Natural killer cell (primary cell): ENCODE measurements around the gene ADCY5. TPM values are rescaled to one million over a fixed set of nuclear protein-coding genes. Genes with fewer than 3 reads are reported as not detected.

Experiments
- ATAC-seq, 3 donors: fragments of 150-1000 bp in 2 of 3; fragments of 200-7000 bp in 1 of 3; cut with Tn5 transposase; 1 replicate in 1 of 3; 2 replicates in 2 of 3; pipeline ENCODE4 v1.10.0; 2021; ENCODE audit warnings: mild to moderate bottlenecking in 2 of 3, moderate library complexity in 2 of 3
- DNase-seq, 2 donors: peaks; one replicate each; pipeline versions ENCODE4 v3.0.0 to v3.0.0-alpha.2; 2013 to 2021; ENCODE audit warnings: mixed read lengths in 1 of 2
- H3K27ac ChIP-seq: one replicate; pipeline ENCODE4 v1.5.1; 2013; ENCODE audit warnings: mild to moderate bottlenecking, low read length
- H3K27me3 ChIP-seq: one replicate; pipeline ENCODE4 v1.6.1; 2013; ENCODE audit warnings: low read length; ENCODE audit not compliant: control insufficient read depth, insufficient read depth
- H3K36me3 ChIP-seq: one replicate; pipeline ENCODE4 v1.6.1; 2013; ENCODE audit warnings: low read length; ENCODE audit not compliant: control insufficient read depth, insufficient read depth
- H3K4me1 ChIP-seq: one replicate; pipeline ENCODE4 v1.6.1; 2013; ENCODE audit warnings: low read length; ENCODE audit not compliant: control insufficient read depth, insufficient read depth
- H3K4me3 ChIP-seq: one replicate; pipeline ENCODE4 v1.5.1; 2013; ENCODE audit warnings: low read length
- H3K9me3 ChIP-seq: one replicate; pipeline ENCODE4 v1.6.1; 2013; ENCODE audit warnings: low read length; ENCODE audit not compliant: control insufficient read depth, insufficient read depth
- H3K27ac Mint-ChIP-seq, 2 donors: one replicate each; pipeline ENCODE4 v1.8.0; 2022; ENCODE audit warnings: mild to moderate bottlenecking in 2 of 2, mixed read lengths in 2 of 2, moderate library complexity in 1 of 2
- H3K27me3 Mint-ChIP-seq, 2 donors: one replicate each; pipeline ENCODE4 v1.8.0; 2022; ENCODE audit warnings: low read depth in 2 of 2, mixed read lengths in 2 of 2
- H3K36me3 Mint-ChIP-seq: one replicate; pipeline ENCODE4 v1.8.0; 2022; ENCODE audit warnings: mixed read lengths
- H3K4me1 Mint-ChIP-seq, 2 donors: one replicate each; pipeline ENCODE4 v1.8.0; 2022; ENCODE audit warnings: mixed read lengths in 2 of 2
- H3K4me3 Mint-ChIP-seq: one replicate; pipeline ENCODE4 v1.8.0; 2022; ENCODE audit warnings: mild to moderate bottlenecking, moderate library complexity, mixed read lengths
- H3K9me3 Mint-ChIP-seq, 2 donors: one replicate each; pipeline ENCODE4 v1.8.0; 2022; ENCODE audit warnings: mixed read lengths in 2 of 2
- CTCF ChIP-seq: fragments of 200-600 bp; IDR thresholded peaks from one replicate; pipeline ENCODE4 v1.8.0; 2022; ENCODE audit warnings: antibody characterized with exemption
- WGBS: methylation state at CpG from one replicate; pipeline ENCODE4 v1.1.7; 2013; ENCODE audit warnings: missing lambda C conversion rate; ENCODE audit not compliant: insufficient coverage; 5-methylcytosine and 5-hydroxymethylcytosine counted together
- intact Hi-C: fragments of 100-400 bp; cut with micrococcal nuclease; formaldehyde crosslinking; loops from one replicate; pipeline ENCODE4 v1.14.2; 2022
- total RNA-seq, 4 donors: library from RNA; stranded (reverse); fragments of 120-200 nt in 1 of 4; gene quantifications; one replicate each; pipeline versions ENCODE4 v1.2.3 to v1.2.4, GENCODE V29; 2013 to 2022

ADCY5 gene
- total RNA-seq, 3 donors from 2014 or later (not counting 1 experiment from before 2014, with no cell fraction given) = not detected

GRCh38 chr3:123317716-123318115, 131.2 kb downstream of the ADCY5 start:
- DNase-seq (no peak), ATAC-seq (no peak)
- Mint-ChIP-seq H3K4me1 (no peaks in the 10 kb centered on the region), H3K4me3 (no peak overlapping the region), H3K36me3 (no peaks in the 10 kb centered on the region), H3K27me3 (peaks cover 4 to 25% of the 10 kb centered on the region in 2 donors), H3K27ac (no peak overlapping the region), H3K9me3 (no peaks in the 10 kb centered on the region)
- Histone ChIP-seq H3K4me1 (no peaks in the 10 kb centered on the region), H3K4me3 (no peak overlapping the region), H3K9me3 (no peaks in the 10 kb centered on the region), H3K27me3 (no peaks in the 10 kb centered on the region), H3K27ac (no peak overlapping the region), H3K36me3 (no peaks in the 10 kb centered on the region)
- intact Hi-C loops = no loop called here
- WGBS = 90% methylated on average over 14 of the region's 14 CpGs
- TF ChIP-seq CTCF = no peak

GRCh38 chr3:123315271-123315595, 133.7 kb downstream of the ADCY5 start:
- 58% methylated on average over 4 of the region's 4 CpGs for WGBS

GRCh38 chr3:123314359-123315270, 134.3 kb downstream of the ADCY5 start:
- H3K27ac ChIP-seq = no peak overlapping the region
- DNase-seq (no peak), ATAC-seq (no peak)
- H3K9me3 ChIP-seq = no peaks in the 10 kb centered on the region
- TF ChIP-seq CTCF = no peak
- no peaks in the 10 kb centered on the region for H3K4me1 ChIP-seq
- H3K27me3 Mint-ChIP-seq = peaks cover 4 to 28% of the 10 kb centered on the region in 2 donors
- 54% methylated on average over 13 of the region's 14 CpGs for WGBS
- no peaks in the 10 kb centered on the region for H3K4me1 Mint-ChIP-seq
- no peaks in the 10 kb centered on the region for H3K9me3 Mint-ChIP-seq
- H3K27me3 ChIP-seq = no peaks in the 10 kb centered on the region
- no peak overlapping the region for H3K4me3 ChIP-seq
- H3K4me3 Mint-ChIP-seq = no peak overlapping the region
- H3K36me3 ChIP-seq = no peaks in the 10 kb centered on the region
- no peak overlapping the region for H3K27ac Mint-ChIP-seq
- intact Hi-C loops = no loop called here
- H3K36me3 Mint-ChIP-seq = no peaks in the 10 kb centered on the region

More at GRCh38 chr3:123315271-123315595, 133.7 kb downstream of the ADCY5 start:
- DNase-seq (no peak), ATAC-seq (no peak)
- Mint-ChIP-seq H3K36me3 (no peaks in the 10 kb centered on the region), H3K27ac (no peak overlapping the region), H3K27me3 (peaks cover 4 to 28% of the 10 kb centered on the region in 2 donors), H3K4me3 (no peak overlapping the region), H3K9me3 (no peaks in the 10 kb centered on the region), H3K4me1 (no peaks in the 10 kb centered on the region)
- intact Hi-C loops = no loop called here
- Histone ChIP-seq H3K27ac (no peak overlapping the region), H3K9me3 (no peaks in the 10 kb centered on the region), H3K4me3 (no peak overlapping the region), H3K4me1 (no peaks in the 10 kb centered on the region), H3K36me3 (no peaks in the 10 kb centered on the region), H3K27me3 (no peaks in the 10 kb centered on the region)
- no peak for TF ChIP-seq CTCF
